Measurements from ENCODE around the gene CD59.
A peak's percentile ranks its signal among the peaks of the same experiment; 100 is the strongest.
"Not testable (repeated sequence)": the region's sequence is repeated elsewhere in the genome, so short reads cannot be mapped to it uniquely, and the experiment has no call there.

CD59 gene

GRCh38 chr11:33692541-33692940 lies 43.7 kb downstream of the CD59 start:
- no peak for DNase-seq (ENCODE audit: low read depth)

DNA sequence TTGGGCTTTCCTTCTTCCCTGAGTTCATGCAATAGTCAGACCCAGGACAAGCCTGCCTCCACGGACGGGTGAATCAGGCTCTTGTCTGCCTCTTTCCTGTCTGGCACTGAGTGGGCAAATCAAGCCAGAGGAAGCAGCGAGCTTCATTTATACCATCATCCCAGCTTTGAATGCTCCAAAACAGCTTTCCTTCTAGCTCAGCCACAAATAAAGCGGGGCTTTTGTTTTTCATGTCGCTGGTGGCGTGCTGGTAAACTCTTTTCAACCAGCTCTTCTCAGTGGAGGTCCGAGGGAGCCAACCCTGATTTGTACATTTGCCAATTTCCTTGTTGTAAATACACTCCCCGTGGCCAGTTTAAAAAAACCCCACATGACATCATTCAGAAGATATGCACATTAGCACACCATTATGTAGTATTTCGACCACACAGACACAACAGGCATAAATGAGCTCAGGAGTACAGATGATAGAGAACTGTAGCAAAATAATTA lies 44.2 kb downstream of the CD59 start:
- peak; percentile 85 for DNase-seq (ENCODE audit: low read depth)

- DNase-seq (ENCODE audit: low read depth), result no peak
These were observed 45.0 kb downstream of the CD59 start for GRCh38 chr11:33691066-33691864.

DNA sequence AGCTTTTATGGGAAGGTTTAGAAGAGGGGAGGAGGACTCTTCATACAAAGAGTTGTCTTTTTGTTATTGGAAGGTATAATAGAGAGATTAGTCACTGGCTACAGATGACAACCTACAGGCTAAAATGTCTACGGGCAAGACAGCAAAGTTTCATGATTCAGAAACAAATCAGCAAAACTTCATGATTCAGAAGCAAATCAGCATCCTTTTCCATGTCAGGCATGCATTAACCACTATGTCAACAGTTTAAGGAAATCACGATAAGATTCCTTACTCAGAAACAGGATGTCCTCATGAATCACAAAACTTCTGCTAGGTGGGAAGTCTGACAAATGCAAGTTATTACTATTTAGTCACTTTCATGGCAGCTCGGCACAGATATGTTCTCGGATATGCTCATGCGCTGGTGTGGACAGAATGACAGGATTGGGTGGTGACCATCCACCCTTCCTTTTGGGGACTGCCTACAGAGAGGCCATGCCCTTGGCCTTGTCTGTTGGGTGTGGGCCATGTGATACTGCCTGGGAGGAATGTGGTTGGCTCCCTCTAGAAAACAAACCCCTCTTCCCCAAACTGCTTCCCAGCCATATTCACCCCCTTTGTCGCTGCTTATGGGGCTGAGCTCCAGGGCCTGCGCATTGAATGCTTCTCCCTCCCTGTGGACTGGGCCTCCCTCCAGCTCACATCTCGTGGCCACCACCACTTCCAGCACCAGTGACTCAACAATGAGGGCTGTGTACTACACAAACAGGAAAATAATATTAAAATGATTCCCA lies 45.7 kb downstream of the CD59 start:
- peak; percentile 99 for DNase-seq (ENCODE audit: low read depth)

- DNase-seq (ENCODE audit: low read depth), result no peak
These were observed 46.7 kb downstream of the CD59 start for GRCh38 chr11:33689501-33689900.

GRCh38 chr11:33689085-33689484 lies 47.1 kb downstream of the CD59 start:
- no peak for DNase-seq (ENCODE audit: low read depth)

DNA sequence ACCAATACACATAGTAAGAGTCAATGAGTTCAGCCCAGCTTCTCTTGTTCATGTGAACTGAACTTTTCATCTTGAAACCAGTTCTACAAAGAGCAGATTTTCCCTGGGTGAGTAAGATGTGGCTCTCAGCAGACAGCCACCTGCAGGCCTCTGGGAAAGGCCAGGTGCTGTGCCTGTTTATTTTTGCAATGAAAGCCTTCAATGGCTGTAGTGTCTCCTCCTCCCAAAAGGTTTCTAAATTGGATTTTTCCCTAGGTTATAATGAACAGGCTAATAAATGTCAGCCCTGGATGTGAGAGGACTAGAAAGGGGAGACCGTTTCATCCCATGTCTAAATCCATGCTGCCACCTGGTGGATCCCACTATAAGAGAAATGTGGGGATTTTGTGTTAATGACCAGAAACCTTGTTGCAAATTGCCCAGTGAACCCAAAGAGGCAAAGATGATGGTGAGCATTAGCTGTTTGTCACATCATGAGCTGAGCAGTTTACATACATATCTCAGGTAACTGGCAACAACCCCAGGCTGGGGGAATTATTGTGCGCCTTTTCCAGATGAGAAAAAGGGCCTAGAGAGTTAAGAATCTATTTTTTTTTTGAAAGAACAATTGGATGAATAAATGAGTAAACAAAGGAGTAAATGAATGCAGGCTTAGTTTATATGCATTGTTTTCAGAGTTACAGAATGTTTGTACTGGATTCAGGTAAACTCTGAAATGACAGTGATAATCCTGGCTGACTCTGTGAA lies 48.3 kb downstream of the CD59 start:
- DNase-seq (ENCODE audit: low read depth), result no peak

DNA sequence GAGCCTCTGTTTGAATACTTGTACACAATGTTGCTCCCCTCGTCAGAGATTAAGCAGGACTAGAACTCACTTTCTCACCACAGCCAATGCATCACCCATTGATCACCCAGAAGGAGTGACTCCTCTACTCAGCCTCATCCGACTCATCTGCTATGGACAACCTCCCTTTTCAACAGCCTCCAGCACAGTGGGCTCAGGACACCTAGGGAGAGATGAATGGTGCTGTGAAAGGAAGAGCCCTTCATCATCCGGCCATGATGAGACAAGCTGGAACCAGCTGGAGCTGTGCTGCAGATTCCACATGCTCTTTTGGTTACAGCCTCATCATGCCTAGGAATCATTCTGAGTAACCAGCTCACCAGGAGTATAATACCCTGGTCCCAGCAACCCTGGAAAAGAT lies 51.1 kb downstream of the CD59 start:
- no peak for DNase-seq (ENCODE audit: low read depth)

GRCh38 chr11:33684003-33684706 lies 52.1 kb downstream of the CD59 start:
- no peak for DNase-seq (ENCODE audit: low read depth)

DNA sequence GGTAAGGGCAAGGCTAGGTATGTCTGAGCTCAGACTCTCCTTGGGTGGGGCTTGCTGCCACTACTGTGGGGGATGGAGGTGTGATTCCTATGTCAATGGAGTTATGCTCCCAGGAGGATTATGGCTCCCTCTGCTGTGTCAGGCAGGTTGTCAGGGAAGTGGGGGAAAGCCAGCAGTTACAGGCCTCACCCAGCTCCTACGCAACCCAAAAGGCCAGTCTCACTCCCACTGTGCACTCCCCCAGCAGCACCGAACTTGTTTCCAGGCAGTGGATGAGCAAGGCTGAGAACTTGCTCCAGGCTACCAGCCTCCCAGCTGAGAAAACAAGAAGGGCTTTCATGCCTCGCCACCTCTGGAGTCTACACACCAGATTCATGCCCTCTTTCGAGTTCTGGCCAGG lies 53.8 kb downstream of the CD59 start:
- no peak for DNase-seq (ENCODE audit: low read depth)

- no peak for DNase-seq (ENCODE audit: low read depth)
These were observed 54.2 kb downstream of the CD59 start for GRCh38 chr11:33682019-33682418.

DNA sequence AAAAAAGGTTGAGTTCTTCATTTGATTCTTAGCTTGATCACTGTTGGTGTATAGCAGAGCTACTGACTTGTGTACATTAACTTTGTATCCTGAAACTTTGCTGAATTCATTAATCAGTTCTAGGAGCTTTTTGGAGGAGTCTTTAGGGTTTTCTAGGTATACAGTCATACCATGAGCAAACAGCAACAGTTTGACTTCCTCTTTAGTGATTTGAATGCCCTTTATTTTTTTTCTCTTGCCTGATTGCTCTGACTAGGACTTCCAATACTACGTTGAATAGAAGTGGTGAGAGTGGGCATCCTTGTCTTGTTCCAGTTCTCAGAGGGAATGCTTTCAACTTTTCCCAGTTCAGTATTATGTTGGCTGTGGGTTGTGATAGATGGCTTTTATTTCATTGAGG lies 57.6 kb downstream of the CD59 start:
- DNase-seq (ENCODE audit: low read depth), result not testable (repeated sequence)

- DNase-seq (ENCODE audit: low read depth), result peak; percentile 80
These were observed 62.0 kb downstream of the CD59 start for GRCh38 chr11:33674035-33674814.

- no peak for DNase-seq (ENCODE audit: low read depth)
These were observed 64.0 kb downstream of the CD59 start for GRCh38 chr11:33672273-33672672.

GRCh38 chr11:33670250-33671011 lies 65.8 kb downstream of the CD59 start:
- no peak for DNase-seq (ENCODE audit: low read depth)

GRCh38 chr11:33669598-33670249 lies 66.5 kb downstream of the CD59 start:
- no peak for DNase-seq (ENCODE audit: low read depth)

GRCh38 chr11:33668951-33669596 lies 67.1 kb downstream of the CD59 start:
- no peak for DNase-seq (ENCODE audit: low read depth)

GRCh38 chr11:33668468-33668825 lies 67.8 kb downstream of the CD59 start:
- DNase-seq (ENCODE audit: low read depth), result no peak

- no peak for DNase-seq (ENCODE audit: low read depth)
These were observed 68.3 kb downstream of the CD59 start for GRCh38 chr11:33667819-33668467.

Data from GM04503 (cell line).